ENCODE measurements around the gene FGD4. TPM values are rescaled to one million over a fixed set of nuclear protein-coding genes. Genes with fewer than 3 reads are reported as not detected.

The FGD4 gene

Small RNA genes lying within 50 kb of the gene (small RNA-seq; reads per million reads assigned to genes)
- gene RF00019: not detected
- gene RNU6-494P: not detected

Measured in skeletal muscle satellite cell (primary cell).